K562 (cell line): ENCODE data around the gene CFAP58. TPM values are rescaled to one million over a fixed set of nuclear protein-coding genes. Genes with fewer than 3 reads are reported as not detected.
A peak's percentile ranks its signal among the peaks of the same experiment; 100 is the strongest.

ENCODE experiments used
- CEBPG ChIP-seq, 3 experiments: fragments of 200-800 bp in 1 of 3; sonication (Bioruptor generic) in 1 of 3; sonication (generic) in 1 of 3; formaldehyde crosslinking in 1 of 3; IDR thresholded peaks in 2 of 3; conservative IDR thresholded peaks in 1 of 3; 2 replicates each; pipeline versions ENCODE4 v1.6.1 to v1.8.0; 2016 to 2022; ENCODE audit warnings: missing compliant biosample characterization in 2 of 3, missing genetic modification characterization in 2 of 3, mild to moderate bottlenecking in 1 of 3, missing genetic modification reagents in 1 of 3
- FOXK1 ChIP-seq: sonication (generic); formaldehyde crosslinking; IDR thresholded peaks from 2 replicates; pipeline ENCODE4 v1.8.0; 2022; ENCODE audit warnings: missing genetic modification reagents, mild to moderate bottlenecking, borderline replicate concordance
- GATA2 ChIP-seq: sonication (generic); formaldehyde crosslinking; IDR thresholded peaks from 2 replicates; pipeline ENCODE4 v1.4.0; 2020; ENCODE audit warnings: mild to moderate bottlenecking, missing genetic modification reagents
- HMG20A ChIP-seq: fragments of 450-650 bp; formaldehyde crosslinking; conservative IDR thresholded peaks from 2 replicates; pipeline ENCODE4 v1.4.0; 2020; ENCODE audit warnings: mild to moderate bottlenecking, mixed read lengths
- MAFF ChIP-seq: IDR thresholded peaks from 2 replicates; pipeline ENCODE4 v1.6.1; 2012; ENCODE audit warnings: low read length, improper control_type of control experiment
- NR2C2 ChIP-seq, 2 experiments: fragments of 200-800 bp in 1 of 2; sonication (Bioruptor generic) in 1 of 2; sonication (generic) in 1 of 2; formaldehyde crosslinking in 1 of 2; IDR thresholded peaks; 2 replicates each; pipeline versions ENCODE4 v1.6.1 to v1.8.0; 2016 to 2022; ENCODE audit warnings: mild to moderate bottlenecking in 1 of 2, missing compliant biosample characterization in 1 of 2, missing genetic modification characterization in 1 of 2, missing genetic modification reagents in 1 of 2
- RBFOX2 ChIP-seq: fragments of 200-400 bp; formaldehyde crosslinking; IDR thresholded peaks from 2 replicates; pipeline ENCODE4 v1.6.1; 2017; ENCODE audit warnings: low read depth, mild to moderate bottlenecking, low read length, moderate library complexity
- SMAD1 ChIP-seq: fragments of 150-350 bp; IDR thresholded peaks from 2 replicates; pipeline ENCODE4 v1.6.1; 2014; ENCODE audit warnings: low read length, low read depth; ENCODE audit not compliant: partially characterized antibody
- SUPT5H ChIP-seq: fragments of 450-650 bp; IDR thresholded peaks from 2 replicates; pipeline ENCODE4 v1.6.1; 2016
- ZNF384 ChIP-seq: IDR thresholded peaks from 2 replicates; pipeline ENCODE4 v1.6.1; 2012; ENCODE audit warnings: low read depth, low read length, improper control_type of control experiment
- ZNF717 ChIP-seq: fragments of 250-450 bp; sonication (Bioruptor Pico); IDR thresholded peaks from 2 replicates; pipeline ENCODE4 v1.5.0; 2021
- polyA plus RNA-seq, 8 experiments: library from polyadenylated mRNA; depleted of rRNA in 4 of 8; stranded (reverse) in 5 of 8; unstranded in 3 of 8; fragments of >200 nt; fragmentation: Nextera tagmentation in 2 of 8; fragmentation: Illumina TruSeq in 1 of 8; extraction: Ambion mirVana in 2 of 8; extraction: Trizol in 1 of 8; gene quantifications; 2 replicates each; pipeline versions ENCODE4 v1.2.1 to v1.2.3, GENCODE V29; 2011 to 2014; ENCODE audit warnings: inconsistent platforms in 1 of 8, missing spikeins in 1 of 8
- total RNA-seq, 7 experiments: library from RNA; depleted of rRNA in 6 of 7; stranded (reverse); fragments of >200 nt in 6 of 7; fragmentation: Illumina TruSeq in 2 of 7; extraction: Trizol in 2 of 7; gene quantifications; 2 replicates each; pipeline versions ENCODE4 v1.2.1 to v1.2.3, GENCODE V29; 2011 to 2021; ENCODE audit warnings: low replicate concordance in 1 of 7
- TF ChIP-seq, protein P1 (sequence below): fragments of 450-650 bp; IDR thresholded peaks from 2 replicates; pipeline ENCODE4 v1.7.0; 2016; ENCODE audit warnings: borderline replicate concordance
- TF ChIP-seq, protein P2 (sequence below): fragments of 450-650 bp; IDR thresholded peaks from 2 replicates; pipeline ENCODE4 v1.6.1; 2016; ENCODE audit warnings: mild to moderate bottlenecking, moderate library complexity

Gene CFAP58
- total and polyA plus RNA-seq, 9 of the 15 experiments (the other 6 are each of a cell fraction or from before 2014, with no cell fraction given), result 0.08 to 2.0 (median 0.71) TPM

DNA sequence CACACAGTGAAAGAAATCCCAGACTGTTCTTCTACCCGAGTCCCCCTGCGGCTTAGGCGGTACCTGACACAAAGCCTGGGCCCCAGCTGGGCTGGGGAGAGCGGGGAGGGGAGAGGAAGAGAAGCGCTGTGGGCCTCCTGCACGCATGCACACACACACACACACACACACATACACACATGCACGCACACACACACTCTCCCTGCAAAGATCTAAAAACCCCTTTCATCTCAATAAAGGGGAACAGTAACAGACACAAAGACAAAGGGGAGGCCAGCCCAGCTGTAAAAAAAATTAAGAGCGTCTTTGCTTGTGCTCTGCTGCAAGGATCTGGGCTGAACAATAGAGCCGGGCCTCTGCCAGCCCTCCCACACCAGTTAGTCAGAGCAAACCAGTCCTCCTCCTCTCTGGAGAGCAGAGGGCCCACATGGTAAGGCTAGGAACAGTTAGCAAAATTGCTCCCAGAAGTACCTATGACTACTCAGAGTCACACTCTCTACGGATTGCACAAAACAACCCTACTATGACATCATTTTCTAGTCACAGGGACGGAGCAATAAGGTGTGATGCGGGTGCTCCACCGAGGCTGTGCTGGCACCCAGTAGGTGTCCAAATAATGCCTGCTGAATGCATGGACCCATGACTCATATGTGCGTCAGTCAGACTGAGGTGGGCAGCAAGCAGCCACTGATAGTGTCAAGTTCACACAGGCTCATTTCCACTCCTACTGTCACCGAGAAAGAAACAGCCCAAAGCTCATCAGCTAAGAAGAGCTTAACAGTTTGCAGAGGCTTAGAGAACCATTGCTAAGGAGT is 24.5 kb upstream of the CFAP58 start (continued):
- TF ChIP-seq, protein P1, sequence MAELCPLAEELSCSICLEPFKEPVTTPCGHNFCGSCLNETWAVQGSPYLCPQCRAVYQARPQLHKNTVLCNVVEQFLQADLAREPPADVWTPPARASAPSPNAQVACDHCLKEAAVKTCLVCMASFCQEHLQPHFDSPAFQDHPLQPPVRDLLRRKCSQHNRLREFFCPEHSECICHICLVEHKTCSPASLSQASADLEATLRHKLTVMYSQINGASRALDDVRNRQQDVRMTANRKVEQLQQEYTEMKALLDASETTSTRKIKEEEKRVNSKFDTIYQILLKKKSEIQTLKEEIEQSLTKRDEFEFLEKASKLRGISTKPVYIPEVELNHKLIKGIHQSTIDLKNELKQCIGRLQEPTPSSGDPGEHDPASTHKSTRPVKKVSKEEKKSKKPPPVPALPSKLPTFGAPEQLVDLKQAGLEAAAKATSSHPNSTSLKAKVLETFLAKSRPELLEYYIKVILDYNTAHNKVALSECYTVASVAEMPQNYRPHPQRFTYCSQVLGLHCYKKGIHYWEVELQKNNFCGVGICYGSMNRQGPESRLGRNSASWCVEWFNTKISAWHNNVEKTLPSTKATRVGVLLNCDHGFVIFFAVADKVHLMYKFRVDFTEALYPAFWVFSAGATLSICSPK, result no peak
- TF ChIP-seq SUPT5H (no peak), GATA2 (CRISPR knock-in tag) (no peak), SMAD1 (no peak), HMG20A (CRISPR knock-in tag) (no peak), FOXK1 (CRISPR knock-in tag) (no peak), MAFF (no peak), NR2C2 (CRISPR knock-in tag; IDR thresholded peaks at IDR 0.05) (no peak), NR2C2 (tag; IDR thresholded peaks at IDR 0.05) (no peak; the same call in 1 of the 2 replicates), ZNF717 (CRISPR knock-in tag) (no peak), RBFOX2 (peak; percentile 52), ZNF384 (no peak), CEBPG (CRISPR knock-in tag; IDR thresholded peaks at IDR 0.05) (peak; percentile 88), CEBPG (tag; conservative IDR thresholded peaks at IDR 0.05 in 1 of 2, IDR thresholded peaks at IDR 0.05 in 1 of 2) (peak; percentile 89 to 94)
- TF ChIP-seq, protein P2, sequence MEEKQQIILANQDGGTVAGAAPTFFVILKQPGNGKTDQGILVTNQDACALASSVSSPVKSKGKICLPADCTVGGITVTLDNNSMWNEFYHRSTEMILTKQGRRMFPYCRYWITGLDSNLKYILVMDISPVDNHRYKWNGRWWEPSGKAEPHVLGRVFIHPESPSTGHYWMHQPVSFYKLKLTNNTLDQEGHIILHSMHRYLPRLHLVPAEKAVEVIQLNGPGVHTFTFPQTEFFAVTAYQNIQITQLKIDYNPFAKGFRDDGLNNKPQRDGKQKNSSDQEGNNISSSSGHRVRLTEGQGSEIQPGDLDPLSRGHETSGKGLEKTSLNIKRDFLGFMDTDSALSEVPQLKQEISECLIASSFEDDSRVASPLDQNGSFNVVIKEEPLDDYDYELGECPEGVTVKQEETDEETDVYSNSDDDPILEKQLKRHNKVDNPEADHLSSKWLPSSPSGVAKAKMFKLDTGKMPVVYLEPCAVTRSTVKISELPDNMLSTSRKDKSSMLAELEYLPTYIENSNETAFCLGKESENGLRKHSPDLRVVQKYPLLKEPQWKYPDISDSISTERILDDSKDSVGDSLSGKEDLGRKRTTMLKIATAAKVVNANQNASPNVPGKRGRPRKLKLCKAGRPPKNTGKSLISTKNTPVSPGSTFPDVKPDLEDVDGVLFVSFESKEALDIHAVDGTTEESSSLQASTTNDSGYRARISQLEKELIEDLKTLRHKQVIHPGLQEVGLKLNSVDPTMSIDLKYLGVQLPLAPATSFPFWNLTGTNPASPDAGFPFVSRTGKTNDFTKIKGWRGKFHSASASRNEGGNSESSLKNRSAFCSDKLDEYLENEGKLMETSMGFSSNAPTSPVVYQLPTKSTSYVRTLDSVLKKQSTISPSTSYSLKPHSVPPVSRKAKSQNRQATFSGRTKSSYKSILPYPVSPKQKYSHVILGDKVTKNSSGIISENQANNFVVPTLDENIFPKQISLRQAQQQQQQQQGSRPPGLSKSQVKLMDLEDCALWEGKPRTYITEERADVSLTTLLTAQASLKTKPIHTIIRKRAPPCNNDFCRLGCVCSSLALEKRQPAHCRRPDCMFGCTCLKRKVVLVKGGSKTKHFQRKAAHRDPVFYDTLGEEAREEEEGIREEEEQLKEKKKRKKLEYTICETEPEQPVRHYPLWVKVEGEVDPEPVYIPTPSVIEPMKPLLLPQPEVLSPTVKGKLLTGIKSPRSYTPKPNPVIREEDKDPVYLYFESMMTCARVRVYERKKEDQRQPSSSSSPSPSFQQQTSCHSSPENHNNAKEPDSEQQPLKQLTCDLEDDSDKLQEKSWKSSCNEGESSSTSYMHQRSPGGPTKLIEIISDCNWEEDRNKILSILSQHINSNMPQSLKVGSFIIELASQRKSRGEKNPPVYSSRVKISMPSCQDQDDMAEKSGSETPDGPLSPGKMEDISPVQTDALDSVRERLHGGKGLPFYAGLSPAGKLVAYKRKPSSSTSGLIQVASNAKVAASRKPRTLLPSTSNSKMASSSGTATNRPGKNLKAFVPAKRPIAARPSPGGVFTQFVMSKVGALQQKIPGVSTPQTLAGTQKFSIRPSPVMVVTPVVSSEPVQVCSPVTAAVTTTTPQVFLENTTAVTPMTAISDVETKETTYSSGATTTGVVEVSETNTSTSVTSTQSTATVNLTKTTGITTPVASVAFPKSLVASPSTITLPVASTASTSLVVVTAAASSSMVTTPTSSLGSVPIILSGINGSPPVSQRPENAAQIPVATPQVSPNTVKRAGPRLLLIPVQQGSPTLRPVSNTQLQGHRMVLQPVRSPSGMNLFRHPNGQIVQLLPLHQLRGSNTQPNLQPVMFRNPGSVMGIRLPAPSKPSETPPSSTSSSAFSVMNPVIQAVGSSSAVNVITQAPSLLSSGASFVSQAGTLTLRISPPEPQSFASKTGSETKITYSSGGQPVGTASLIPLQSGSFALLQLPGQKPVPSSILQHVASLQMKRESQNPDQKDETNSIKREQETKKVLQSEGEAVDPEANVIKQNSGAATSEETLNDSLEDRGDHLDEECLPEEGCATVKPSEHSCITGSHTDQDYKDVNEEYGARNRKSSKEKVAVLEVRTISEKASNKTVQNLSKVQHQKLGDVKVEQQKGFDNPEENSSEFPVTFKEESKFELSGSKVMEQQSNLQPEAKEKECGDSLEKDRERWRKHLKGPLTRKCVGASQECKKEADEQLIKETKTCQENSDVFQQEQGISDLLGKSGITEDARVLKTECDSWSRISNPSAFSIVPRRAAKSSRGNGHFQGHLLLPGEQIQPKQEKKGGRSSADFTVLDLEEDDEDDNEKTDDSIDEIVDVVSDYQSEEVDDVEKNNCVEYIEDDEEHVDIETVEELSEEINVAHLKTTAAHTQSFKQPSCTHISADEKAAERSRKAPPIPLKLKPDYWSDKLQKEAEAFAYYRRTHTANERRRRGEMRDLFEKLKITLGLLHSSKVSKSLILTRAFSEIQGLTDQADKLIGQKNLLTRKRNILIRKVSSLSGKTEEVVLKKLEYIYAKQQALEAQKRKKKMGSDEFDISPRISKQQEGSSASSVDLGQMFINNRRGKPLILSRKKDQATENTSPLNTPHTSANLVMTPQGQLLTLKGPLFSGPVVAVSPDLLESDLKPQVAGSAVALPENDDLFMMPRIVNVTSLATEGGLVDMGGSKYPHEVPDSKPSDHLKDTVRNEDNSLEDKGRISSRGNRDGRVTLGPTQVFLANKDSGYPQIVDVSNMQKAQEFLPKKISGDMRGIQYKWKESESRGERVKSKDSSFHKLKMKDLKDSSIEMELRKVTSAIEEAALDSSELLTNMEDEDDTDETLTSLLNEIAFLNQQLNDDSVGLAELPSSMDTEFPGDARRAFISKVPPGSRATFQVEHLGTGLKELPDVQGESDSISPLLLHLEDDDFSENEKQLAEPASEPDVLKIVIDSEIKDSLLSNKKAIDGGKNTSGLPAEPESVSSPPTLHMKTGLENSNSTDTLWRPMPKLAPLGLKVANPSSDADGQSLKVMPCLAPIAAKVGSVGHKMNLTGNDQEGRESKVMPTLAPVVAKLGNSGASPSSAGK, result 0 out of 2 replicates have a peak, but pooled peaks have one; percentile 20
